Activated CD4-positive, alpha-beta T cell treated with anti-CD3 and anti-CD28 coated beads for 1 hour (primary cell): ENCODE results near the gene PAPSS1.
A peak's percentile ranks its signal among the peaks of the same experiment; 100 is the strongest.
"Not testable (repeated sequence)": the region's sequence is repeated elsewhere in the genome, so short reads cannot be mapped to it uniquely, and the experiment has no call there.

Experiments used
- DNase-seq: peaks from one replicate; pipeline ENCODE4 v3.0.0-alpha.2; 2020

The PAPSS1 gene

DNA sequence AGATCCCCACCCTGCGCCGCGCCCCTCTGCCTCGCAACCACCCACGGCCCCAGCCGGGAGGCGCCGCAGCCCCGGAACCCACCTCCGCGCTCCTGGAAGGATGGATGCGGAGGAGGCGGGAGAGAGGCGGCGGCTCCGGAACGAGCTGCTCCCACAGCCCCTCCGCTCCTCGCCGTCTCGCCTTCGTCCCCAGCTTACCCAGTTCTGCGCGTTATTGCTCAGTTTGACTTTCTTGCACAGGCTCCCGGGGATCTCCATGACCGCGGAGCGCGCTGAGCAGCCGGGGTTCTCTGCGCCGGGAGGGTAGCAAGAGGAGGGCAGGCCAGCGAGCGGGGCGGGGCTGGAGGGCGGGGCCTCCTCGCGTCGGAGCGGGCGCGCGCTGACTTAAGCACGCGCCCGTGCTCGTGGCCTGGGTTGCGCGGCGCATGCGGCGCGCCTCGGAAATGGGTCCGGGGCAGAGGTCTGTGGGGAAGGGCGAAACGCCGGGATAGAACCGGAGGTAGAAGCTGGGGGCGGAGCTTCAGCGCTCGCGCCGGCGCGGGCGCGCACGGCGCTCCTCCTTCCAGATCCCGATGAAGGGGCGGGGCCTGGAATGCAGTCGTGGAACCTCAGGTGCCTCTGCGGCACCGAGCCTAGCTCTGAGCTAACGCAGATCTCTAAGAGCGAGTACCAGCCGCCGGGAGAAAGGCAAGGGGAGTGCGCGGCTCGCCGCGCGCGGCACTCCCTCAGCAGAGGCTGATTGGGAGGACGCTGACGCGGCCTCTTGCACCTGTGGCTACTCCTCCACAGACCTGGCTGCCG lies at the start of gene PAPSS1:
PAPSS1 (minus strand) TSS at position 313 of the 801 bp plus-strand sequence; CDS start at position 258, 55 bp downstream.
- DNase-seq: peak; percentile 91

- no peak for DNase-seq
Measured at GRCh38 chr4:107760281-107760947, 40.4 kb upstream of the PAPSS1 start.

GRCh38 chr4:107757864-107758476 lies 37.9 kb upstream of the PAPSS1 start:
- DNase-seq: no peak

- DNase-seq: no peak
Measured at GRCh38 chr4:107757283-107757682, 37.2 kb upstream of the PAPSS1 start.

- no peak for DNase-seq
Measured at GRCh38 chr4:107755841-107756356, 35.9 kb upstream of the PAPSS1 start.

- no peak for DNase-seq
Measured at GRCh38 chr4:107751670-107752069, 31.6 kb upstream of the PAPSS1 start.

DNA sequence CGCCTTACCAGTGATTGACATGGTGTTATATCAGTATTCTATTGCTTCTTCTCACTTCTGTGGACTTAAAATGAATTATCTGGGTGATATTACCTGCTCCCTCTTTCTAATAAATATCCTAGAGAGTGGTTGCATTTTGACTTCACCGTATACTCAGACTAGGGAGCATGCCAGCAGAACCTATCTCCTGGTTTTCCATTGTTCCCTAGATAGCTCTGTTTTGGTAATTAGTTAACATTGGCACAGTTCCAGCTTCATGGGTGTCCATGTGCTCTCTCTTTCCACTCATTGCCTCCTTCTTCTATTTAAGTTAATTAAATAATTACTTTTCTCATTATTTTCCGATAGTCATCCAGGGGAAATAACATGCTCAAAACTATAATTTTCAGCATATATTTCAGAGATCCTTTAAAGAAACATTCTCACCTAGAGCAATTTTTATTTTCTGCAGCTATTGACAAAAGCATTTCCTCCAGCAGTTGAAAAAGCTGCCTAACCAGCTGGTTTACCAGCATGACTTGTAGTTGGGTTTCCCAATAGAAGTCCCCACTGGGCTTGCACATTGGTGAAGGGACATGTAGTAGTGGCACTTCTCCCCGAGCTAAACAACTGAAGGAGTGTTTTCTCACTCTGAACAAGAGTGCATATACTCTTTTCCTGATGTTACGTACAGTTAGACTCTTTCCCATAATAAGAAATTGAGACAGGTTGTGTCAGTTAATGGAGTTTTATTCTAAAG lies 27.9 kb upstream of the PAPSS1 start:
- DNase-seq: no peak

DNA sequence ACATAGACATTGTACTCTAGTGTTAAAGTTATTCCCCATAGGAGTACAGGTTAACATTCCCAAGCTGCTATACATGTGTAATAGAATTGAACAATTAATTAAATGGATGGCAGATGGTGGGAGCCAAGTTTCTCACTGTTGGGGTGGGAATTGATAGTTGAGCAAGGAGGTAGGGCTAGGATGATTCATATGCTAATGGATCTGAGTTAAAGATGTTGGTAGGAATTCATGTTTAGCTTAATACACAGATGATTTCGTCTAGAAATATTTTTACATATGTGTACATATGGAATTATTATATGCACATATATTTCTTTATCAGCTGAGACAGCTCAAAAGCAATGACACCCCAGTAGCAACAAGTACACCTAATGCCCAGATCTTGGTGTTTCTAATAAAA lies 26.1 kb upstream of the PAPSS1 start:
- no peak for DNase-seq

- DNase-seq: no peak
Measured at GRCh38 chr4:107744532-107744931, 24.5 kb upstream of the PAPSS1 start.

GRCh38 chr4:107743532-107743931 lies 23.5 kb upstream of the PAPSS1 start:
- no peak for DNase-seq

DNA sequence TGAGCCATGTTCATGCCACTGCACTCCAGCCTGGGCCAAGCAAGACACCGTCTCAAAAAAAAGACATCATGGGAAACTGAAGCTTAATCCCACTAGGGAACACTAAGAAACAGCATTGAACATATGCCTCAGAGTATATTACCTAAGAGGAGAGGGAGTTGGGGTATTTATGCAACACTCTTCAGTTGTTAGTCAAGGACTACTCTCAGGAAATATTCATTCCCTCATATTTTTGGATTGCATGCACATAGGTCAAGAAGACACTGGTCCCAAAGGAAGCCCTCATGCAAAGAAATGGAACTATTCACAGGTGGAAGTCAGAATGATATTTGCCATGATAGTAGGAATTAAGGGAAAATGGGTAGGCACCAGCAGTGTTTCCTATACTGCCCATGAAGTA lies 22.8 kb upstream of the PAPSS1 start:
- DNase-seq: no peak

DNA sequence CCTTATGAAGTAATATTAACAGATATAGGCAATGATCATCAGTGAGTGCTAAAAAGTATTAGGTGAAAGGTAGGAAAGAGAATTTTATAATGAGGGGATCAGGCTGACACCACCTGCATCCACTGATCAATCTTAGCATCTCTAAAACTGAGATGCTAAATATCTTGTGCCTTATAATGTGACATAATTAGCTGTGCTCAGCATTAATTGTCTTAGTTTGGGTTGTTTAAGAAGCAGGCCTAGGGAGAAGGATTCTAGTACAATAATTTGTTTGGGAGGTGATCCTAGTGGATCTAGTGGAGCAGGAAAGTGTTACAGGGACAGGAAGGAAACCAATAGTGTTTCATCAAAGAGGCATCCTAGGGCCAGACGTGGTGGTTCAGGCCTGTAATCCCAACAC lies 22.2 kb upstream of the PAPSS1 start:
- no peak for DNase-seq

DNA sequence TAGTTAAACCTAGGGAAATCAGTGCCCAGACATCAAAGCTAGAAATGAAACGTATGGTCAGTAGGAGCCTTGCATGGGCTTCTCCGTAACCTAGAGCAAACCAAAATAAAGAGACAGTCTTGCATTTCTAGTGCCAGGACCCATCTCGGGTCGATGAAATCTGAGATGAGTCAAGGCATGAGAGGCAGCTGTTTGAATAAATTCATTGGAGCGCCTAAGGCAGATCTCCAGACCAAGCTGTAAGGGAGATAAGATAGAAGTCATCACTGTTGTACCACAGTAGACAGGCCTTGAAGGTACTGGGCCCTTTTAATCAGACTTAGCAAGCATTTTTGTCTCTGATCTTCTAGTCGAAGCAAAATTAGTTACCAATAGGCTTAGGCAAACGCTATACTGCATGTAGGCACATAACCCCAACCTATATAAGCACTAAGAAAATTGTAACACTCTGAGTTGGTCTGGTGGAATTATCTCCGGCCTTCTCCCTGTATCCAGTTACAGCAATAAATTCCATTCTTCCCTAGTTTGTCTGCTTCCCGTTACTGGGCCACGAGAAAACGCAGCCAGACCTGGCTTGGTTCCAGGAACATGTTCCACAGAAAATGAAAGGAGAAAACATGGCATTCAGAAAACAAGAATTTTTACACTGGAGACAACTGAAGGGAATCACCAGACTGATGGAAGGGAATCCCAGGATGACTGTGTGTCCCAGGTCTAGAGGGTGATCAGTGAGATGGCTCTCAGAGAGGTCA lies 21.1 kb upstream of the PAPSS1 start:
- no peak for DNase-seq

DNA sequence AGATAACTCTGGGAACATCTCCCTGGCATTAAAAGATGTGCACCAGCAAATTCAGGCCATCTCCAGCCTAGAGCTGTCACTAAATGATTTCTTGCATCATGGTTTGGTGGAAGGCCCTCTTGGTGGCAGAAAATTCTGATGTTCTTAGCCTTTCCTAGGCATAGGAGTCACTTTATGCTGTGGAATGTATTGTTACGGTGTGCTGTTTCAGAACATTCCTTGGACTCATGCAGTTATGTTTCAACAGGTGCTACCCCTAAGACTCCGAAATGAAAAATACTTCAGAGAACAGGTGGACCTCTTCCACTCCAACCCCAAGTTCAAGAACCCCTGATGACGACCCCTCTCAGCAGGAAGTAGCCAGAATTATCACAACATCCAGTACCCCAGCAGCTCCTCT lies 20.3 kb upstream of the PAPSS1 start:
- no peak for DNase-seq

DNA sequence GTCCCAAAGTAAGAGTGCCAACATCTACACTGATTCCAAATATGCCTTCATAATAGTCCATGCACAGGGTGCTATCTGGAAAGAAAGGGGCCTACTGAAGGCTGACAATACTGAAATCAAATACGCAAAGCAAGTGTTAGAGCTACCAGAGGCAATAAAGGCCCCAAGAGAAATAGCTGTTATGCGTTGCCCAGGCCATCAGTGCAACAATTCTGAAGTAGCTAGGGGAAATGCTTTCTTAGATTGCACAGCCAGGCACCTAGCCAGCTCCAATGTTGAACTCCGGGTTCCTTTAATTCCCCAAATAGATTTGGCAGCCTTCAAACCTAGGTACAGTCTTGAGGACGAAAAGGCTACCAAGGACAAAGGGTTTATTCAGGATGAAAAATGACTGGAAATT lies 17.4 kb upstream of the PAPSS1 start:
- DNase-seq: no peak

GRCh38 chr4:107736924-107737448 lies 17.0 kb upstream of the PAPSS1 start:
- peak; percentile 18 for DNase-seq

GRCh38 chr4:107736037-107736436 lies 16.0 kb upstream of the PAPSS1 start:
- no peak for DNase-seq

- no peak for DNase-seq
Measured at GRCh38 chr4:107734120-107734519, 14.1 kb upstream of the PAPSS1 start.

DNA sequence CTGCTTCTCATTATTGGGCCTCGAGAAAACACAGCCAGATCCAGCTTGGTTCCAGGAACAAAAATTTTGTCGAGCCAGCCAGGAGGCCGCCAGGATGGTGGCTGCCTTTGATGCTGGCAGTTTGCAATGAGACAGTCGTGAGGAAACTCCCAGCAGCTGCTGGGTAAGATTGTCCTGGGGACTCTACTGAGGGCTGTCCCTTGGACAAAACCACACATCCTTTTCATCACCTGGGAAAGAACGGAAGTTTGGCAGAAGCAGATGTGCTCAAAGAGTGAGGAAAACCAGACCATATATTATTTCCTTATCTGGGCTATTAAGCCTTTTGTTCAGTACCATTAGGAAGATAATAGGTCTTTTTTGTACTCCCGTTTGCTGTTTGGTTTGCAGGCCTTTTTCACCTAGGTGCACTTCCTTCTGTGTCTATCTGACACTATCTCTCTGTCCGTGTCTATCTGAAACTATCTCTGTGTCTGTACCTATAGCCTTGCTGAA lies 13.4 kb upstream of the PAPSS1 start:
- DNase-seq: no peak

GRCh38 chr4:107729050-107729449 lies 9.0 kb upstream of the PAPSS1 start:
- not testable (repeated sequence) for DNase-seq

GRCh38 chr4:107726131-107726925 lies 6.3 kb upstream of the PAPSS1 start:
- DNase-seq: not testable (repeated sequence)
